ENCODE data around the gene SLCO3A1.
A peak's percentile ranks its signal among the peaks of the same experiment; 100 is the strongest.

Gene SLCO3A1

GRCh38 chr15:91995146-91995545, 141.6 kb downstream of the SLCO3A1 start (continued):
- TF ChIP-seq ZFP41 (tag by site-specific recombination; IDR thresholded peaks at IDR 0.05; ENCODE audit: borderline replicate concordance) (no peak), ZNF701 (tag by site-specific recombination; IDR thresholded peaks at IDR 0.05) (no peak), MEIS1 (CRISPR knock-in tag; IDR thresholded peaks at IDR 0.05; ENCODE audit: borderline replicate concordance) (no peak), ZNF223 (tag by site-specific recombination; IDR thresholded peaks at IDR 0.05) (no peak)

GRCh38 chr15:91997163-91997562, 143.7 kb downstream of the SLCO3A1 start:
- TF ChIP-seq ATF2 (tag by site-specific recombination; IDR thresholded peaks at IDR 0.05; ENCODE audit: low read depth) (0 out of 2 replicates have a peak, but pooled peaks have one; percentile 23), ZNF121 (tag by site-specific recombination; IDR thresholded peaks at IDR 0.05) (no peak), GLIS2 (tag by site-specific recombination; IDR thresholded peaks at IDR 0.05) (no peak), ZNF76 (tag by site-specific recombination; IDR thresholded peaks at IDR 0.05; ENCODE audit: borderline replicate concordance, low read depth) (no peak), ZNF48 (tag by site-specific recombination; IDR thresholded peaks at IDR 0.05) (no peak)
- CTCF ChIA-PET: interaction anchor here (1.6 kb wide), 1 partner anchor 81 kb away, joined by 6 read pairs; no protein-coding TSS in a partner anchor
- no peaks in the 10 kb centered on the region for H3K9me3 ChIP-seq (ENCODE audit: control insufficient read depth, insufficient read depth, low read depth, low read length)
- POLR2A ChIA-PET: no interaction called here
- peaks cover 4% of the 10 kb centered on the region for H3K4me1 ChIP-seq (ENCODE audit: control insufficient read depth, insufficient read depth, low read length)
- no peak overlapping the region for H3K27ac ChIP-seq (ENCODE audit: extremely low read depth, low read depth, low read length)
- no peak overlapping the region for H3K4me3 ChIP-seq (ENCODE audit: low read depth, low read length)
- no peaks in the 10 kb centered on the region for H3K36me3 ChIP-seq (ENCODE audit: control insufficient read depth in 2 of 2, insufficient read depth in 1 of 2, low read length in 2 of 2)

GRCh38 chr15:92000709-92001108, 147.2 kb downstream of the SLCO3A1 start:
- POLR2A ChIA-PET: no interaction called here
- Histone ChIP-seq H3K4me1 (ENCODE audit: control insufficient read depth, insufficient read depth, low read length) (peaks cover 4% of the 10 kb centered on the region), H3K4me3 (ENCODE audit: low read depth, low read length) (no peak overlapping the region), H3K27ac (ENCODE audit: extremely low read depth, low read depth, low read length) (no peak overlapping the region), H3K36me3 (ENCODE audit: control insufficient read depth in 2 of 2, insufficient read depth in 1 of 2, low read length in 2 of 2) (no peaks in the 10 kb centered on the region), H3K9me3 (ENCODE audit: control insufficient read depth, insufficient read depth, low read depth, low read length) (no peaks in the 10 kb centered on the region)
- CTCF ChIA-PET: interaction anchor here (0.6 kb wide), 1 partner anchor 16 kb away, joined by 3 read pairs; no protein-coding TSS in a partner anchor
- TF ChIP-seq ZNF239 (tag by site-specific recombination; IDR thresholded peaks at IDR 0.05): no peak
- TF ChIP-seq SCRT1 (tag by site-specific recombination; IDR thresholded peaks at IDR 0.05; ENCODE audit: borderline replicate concordance): no peak
- no peak for TF ChIP-seq ZNF10 (tag by site-specific recombination; IDR thresholded peaks at IDR 0.05)

- no peak overlapping the region for H3K27ac ChIP-seq (ENCODE audit: extremely low read depth, low read depth, low read length)
- H3K4me3 ChIP-seq (ENCODE audit: low read depth, low read length): no peak overlapping the region
- H3K36me3 ChIP-seq (ENCODE audit: control insufficient read depth in 2 of 2, insufficient read depth in 1 of 2, low read length in 2 of 2): no peaks in the 10 kb centered on the region
- POLR2A ChIA-PET: no interaction called here
- TF ChIP-seq ZNF561 (tag by site-specific recombination; IDR thresholded peaks at IDR 0.05; ENCODE audit: borderline replicate concordance) (no peak), ZIC2 (tag by site-specific recombination; IDR thresholded peaks at IDR 0.05) (peak; percentile 76)
- CTCF ChIA-PET: no interaction called here
- peaks cover 4% of the 10 kb centered on the region for H3K4me1 ChIP-seq (ENCODE audit: control insufficient read depth, insufficient read depth, low read length)
- no peaks in the 10 kb centered on the region for H3K9me3 ChIP-seq (ENCODE audit: control insufficient read depth, insufficient read depth, low read depth, low read length)
Measured at GRCh38 chr15:92001307-92001706, 147.8 kb downstream of the SLCO3A1 start.

GRCh38 chr15:92002666-92003065, 149.2 kb downstream of the SLCO3A1 start:
- H3K27ac ChIP-seq (ENCODE audit: extremely low read depth, low read depth, low read length): no peak overlapping the region
- no peaks in the 10 kb centered on the region for H3K36me3 ChIP-seq (ENCODE audit: control insufficient read depth in 2 of 2, insufficient read depth in 1 of 2, low read length in 2 of 2)
- ChIA-PET CTCF (interaction anchor here (0.6 kb wide), 1 partner anchor 19 kb away, joined by 3 read pairs; no protein-coding TSS in a partner anchor), POLR2A (no interaction called here)
- no peak overlapping the region for H3K4me3 ChIP-seq (ENCODE audit: low read depth, low read length)
- H3K9me3 ChIP-seq (ENCODE audit: control insufficient read depth, insufficient read depth, low read depth, low read length): no peaks in the 10 kb centered on the region
- peaks cover 4% of the 10 kb centered on the region for H3K4me1 ChIP-seq (ENCODE audit: control insufficient read depth, insufficient read depth, low read length)
- TF ChIP-seq ATF2 (tag by site-specific recombination; IDR thresholded peaks at IDR 0.05; ENCODE audit: low read depth) (no peak), HOXC10 (CRISPR knock-in tag; IDR thresholded peaks at IDR 0.05) (no peak), ZBTB48 (tag by site-specific recombination; IDR thresholded peaks at IDR 0.05) (no peak), ZNF624 (tag by site-specific recombination; IDR thresholded peaks at IDR 0.05) (no peak), ZSCAN16 (tag by site-specific recombination; IDR thresholded peaks at IDR 0.05) (no peak), ZNF777 (tag by site-specific recombination; IDR thresholded peaks at IDR 0.05; ENCODE audit: borderline replicate concordance) (no peak), PRDM4 (tag by site-specific recombination; IDR thresholded peaks at IDR 0.05) (no peak), ZNF132 (tag by site-specific recombination; IDR thresholded peaks at IDR 0.05; ENCODE audit: borderline replicate concordance) (no peak), SALL2 (tag by site-specific recombination; IDR thresholded peaks at IDR 0.05; ENCODE audit: borderline replicate concordance) (no peak), ZNF629 (tag by site-specific recombination; IDR thresholded peaks at IDR 0.05) (no peak)
